Measurements from ENCODE around the gene ABR.

ABR gene

DNA sequence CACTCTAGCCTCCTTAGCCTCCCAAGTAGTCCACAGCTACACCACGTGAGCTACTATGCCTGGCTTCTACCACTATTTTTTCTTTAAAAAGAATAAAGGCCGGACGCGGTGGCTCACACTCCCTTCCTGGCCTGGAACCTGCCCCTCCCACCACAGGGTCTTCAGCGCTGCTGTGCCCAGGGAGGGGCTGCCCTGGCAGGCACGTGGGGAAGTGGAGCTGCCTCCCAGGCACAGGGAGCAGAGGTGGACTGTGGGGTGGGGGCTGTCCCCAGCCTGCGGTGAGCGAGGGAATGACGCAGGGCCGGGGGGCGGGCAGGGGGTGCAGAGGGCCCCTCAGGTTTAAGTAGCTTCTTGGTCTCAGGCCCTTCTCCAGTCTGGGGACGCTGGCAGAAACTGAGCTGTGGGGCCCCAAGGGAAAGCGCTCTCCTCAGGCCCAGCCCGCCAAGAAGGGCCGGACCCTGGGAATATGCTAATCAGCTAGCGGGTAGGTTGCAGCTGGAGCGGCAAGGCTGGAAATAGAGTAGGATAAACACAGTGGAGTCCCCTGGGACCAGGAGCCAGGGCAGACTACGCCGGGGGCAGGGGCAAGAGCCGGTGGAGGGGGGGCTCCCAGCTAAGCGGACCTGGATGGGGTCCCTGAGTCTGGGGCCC lies 136.1 kb downstream of the ABR start:
- H3K9me2 ChIP-seq (replicated peaks; ENCODE audit: low read depth, low read length), result no peaks in the 10 kb centered on the region
- H3K9me3 ChIP-seq (ENCODE audit: insufficient read depth, low read depth, low read length), result no peaks in the 10 kb centered on the region
- no peak overlapping the region for H3K4me3 ChIP-seq (ENCODE audit: low read length, poor library complexity, severe bottlenecking)
- no peak for TF ChIP-seq EZH2phosphoT487 (IDR thresholded peaks at IDR 0.05; ENCODE audit: borderline replicate concordance)
- TF ChIP-seq, protein P1, sequence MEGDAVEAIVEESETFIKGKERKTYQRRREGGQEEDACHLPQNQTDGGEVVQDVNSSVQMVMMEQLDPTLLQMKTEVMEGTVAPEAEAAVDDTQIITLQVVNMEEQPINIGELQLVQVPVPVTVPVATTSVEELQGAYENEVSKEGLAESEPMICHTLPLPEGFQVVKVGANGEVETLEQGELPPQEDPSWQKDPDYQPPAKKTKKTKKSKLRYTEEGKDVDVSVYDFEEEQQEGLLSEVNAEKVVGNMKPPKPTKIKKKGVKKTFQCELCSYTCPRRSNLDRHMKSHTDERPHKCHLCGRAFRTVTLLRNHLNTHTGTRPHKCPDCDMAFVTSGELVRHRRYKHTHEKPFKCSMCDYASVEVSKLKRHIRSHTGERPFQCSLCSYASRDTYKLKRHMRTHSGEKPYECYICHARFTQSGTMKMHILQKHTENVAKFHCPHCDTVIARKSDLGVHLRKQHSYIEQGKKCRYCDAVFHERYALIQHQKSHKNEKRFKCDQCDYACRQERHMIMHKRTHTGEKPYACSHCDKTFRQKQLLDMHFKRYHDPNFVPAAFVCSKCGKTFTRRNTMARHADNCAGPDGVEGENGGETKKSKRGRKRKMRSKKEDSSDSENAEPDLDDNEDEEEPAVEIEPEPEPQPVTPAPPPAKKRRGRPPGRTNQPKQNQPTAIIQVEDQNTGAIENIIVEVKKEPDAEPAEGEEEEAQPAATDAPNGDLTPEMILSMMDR (conservative IDR thresholded peaks at IDR 0.05; ENCODE audit: low read length), result no peak
- H3K4me2 ChIP-seq (ENCODE audit: low read depth, low read length, poor library complexity, severe bottlenecking), result no peak overlapping the region
- H3F3A ChIP-seq (ENCODE audit: low read depth), result no peaks in the 10 kb centered on the region
- no peaks in the 10 kb centered on the region for H4K20me1 ChIP-seq (ENCODE audit: insufficient read depth, low read length, poor library complexity, severe bottlenecking)
- H3K4me1 ChIP-seq (ENCODE audit: insufficient read depth, low read length, poor library complexity, severe bottlenecking), result peaks cover 10% of the 10 kb centered on the region
- no peaks in the 10 kb centered on the region for H3K79me2 ChIP-seq (ENCODE audit: insufficient read depth, low read length)
- H3K9ac ChIP-seq (ENCODE audit: low read depth, low read length, poor library complexity, severe bottlenecking), result no peak overlapping the region
- H3K36me3 ChIP-seq (ENCODE audit: insufficient read depth, low read length), result no peaks in the 10 kb centered on the region
- H3K27me3 ChIP-seq (ENCODE audit: insufficient read depth, low read length, poor library complexity, severe bottlenecking), result no peaks in the 10 kb centered on the region
- no peak overlapping the region for H2AFZ ChIP-seq (ENCODE audit: low read length)

DNA sequence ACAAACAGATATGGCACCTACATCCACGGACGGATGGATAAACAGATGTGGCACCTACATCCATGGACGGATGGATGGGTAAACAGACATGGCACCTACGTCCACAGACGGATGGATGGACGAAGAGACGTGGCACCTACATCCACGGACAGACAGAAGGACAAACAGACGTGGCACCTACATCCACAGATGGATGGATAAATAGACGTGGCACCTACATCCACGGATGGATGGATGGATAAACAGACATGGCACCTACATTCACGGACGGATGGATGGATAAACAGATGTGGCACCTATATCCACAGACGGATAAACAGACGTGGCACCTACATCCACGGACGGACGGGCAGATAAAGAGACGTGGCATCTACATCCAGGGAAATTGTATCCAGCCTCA lies 137.3 kb downstream of the ABR start:
- no peak for TF ChIP-seq EZH2phosphoT487 (IDR thresholded peaks at IDR 0.05; ENCODE audit: borderline replicate concordance)
- TF ChIP-seq, protein P1 (conservative IDR thresholded peaks at IDR 0.05; ENCODE audit: low read length), result no peak
- no peak overlapping the region for H3K4me2 ChIP-seq (ENCODE audit: low read depth, low read length, poor library complexity, severe bottlenecking)
- no peaks in the 10 kb centered on the region for H4K20me1 ChIP-seq (ENCODE audit: insufficient read depth, low read length, poor library complexity, severe bottlenecking)
- peaks cover 10% of the 10 kb centered on the region for H3K4me1 ChIP-seq (ENCODE audit: insufficient read depth, low read length, poor library complexity, severe bottlenecking)
- no peak overlapping the region for H2AFZ ChIP-seq (ENCODE audit: low read length)
- no peaks in the 10 kb centered on the region for H3K9me2 ChIP-seq (replicated peaks; ENCODE audit: low read depth, low read length)
- H3K36me3 ChIP-seq (ENCODE audit: insufficient read depth, low read length), result no peaks in the 10 kb centered on the region
- H3K27me3 ChIP-seq (ENCODE audit: insufficient read depth, low read length, poor library complexity, severe bottlenecking), result no peaks in the 10 kb centered on the region
- H3K9me3 ChIP-seq (ENCODE audit: insufficient read depth, low read depth, low read length), result no peaks in the 10 kb centered on the region
- H3K4me3 ChIP-seq (ENCODE audit: low read length, poor library complexity, severe bottlenecking), result no peak overlapping the region
- no peaks in the 10 kb centered on the region for H3F3A ChIP-seq (ENCODE audit: low read depth)
- H3K79me2 ChIP-seq (ENCODE audit: insufficient read depth, low read length), result no peaks in the 10 kb centered on the region
- no peak overlapping the region for H3K9ac ChIP-seq (ENCODE audit: low read depth, low read length, poor library complexity, severe bottlenecking)

DNA sequence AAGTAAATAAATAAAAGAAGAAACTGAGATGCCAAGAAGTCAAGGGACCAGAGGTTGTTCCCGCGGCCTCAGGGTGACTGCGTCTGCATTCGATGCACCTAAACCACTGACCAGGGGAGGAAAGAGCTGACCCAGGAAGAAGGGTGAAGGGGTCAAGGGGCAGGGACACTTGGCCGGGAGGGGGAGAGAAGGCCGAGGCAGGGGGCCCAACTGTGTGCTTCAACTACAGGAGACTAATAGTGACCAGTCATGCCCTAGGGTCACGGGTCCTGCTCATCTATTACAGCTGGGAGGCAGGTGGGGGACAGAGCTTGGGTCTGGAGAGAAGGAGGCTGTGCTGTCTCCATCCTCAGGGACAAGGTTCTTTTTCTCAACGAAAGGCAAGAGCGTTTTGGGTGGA lies 138.0 kb downstream of the ABR start:
- no peaks in the 10 kb centered on the region for H3K9me3 ChIP-seq (ENCODE audit: insufficient read depth, low read depth, low read length)
- no peak for TF ChIP-seq EZH2phosphoT487 (IDR thresholded peaks at IDR 0.05; ENCODE audit: borderline replicate concordance)
- TF ChIP-seq, protein P1 (conservative IDR thresholded peaks at IDR 0.05; ENCODE audit: low read length), result no peak
- H3K4me1 ChIP-seq (ENCODE audit: insufficient read depth, low read length, poor library complexity, severe bottlenecking), result peaks cover 10% of the 10 kb centered on the region
- H3K9ac ChIP-seq (ENCODE audit: low read depth, low read length, poor library complexity, severe bottlenecking), result no peak overlapping the region
- no peak overlapping the region for H2AFZ ChIP-seq (ENCODE audit: low read length)
- H3K27me3 ChIP-seq (ENCODE audit: insufficient read depth, low read length, poor library complexity, severe bottlenecking), result no peaks in the 10 kb centered on the region
- H3K79me2 ChIP-seq (ENCODE audit: insufficient read depth, low read length), result no peaks in the 10 kb centered on the region
- no peaks in the 10 kb centered on the region for H3K36me3 ChIP-seq (ENCODE audit: insufficient read depth, low read length)
- H3F3A ChIP-seq (ENCODE audit: low read depth), result no peaks in the 10 kb centered on the region
- H3K4me3 ChIP-seq (ENCODE audit: low read length, poor library complexity, severe bottlenecking), result no peak overlapping the region
- no peaks in the 10 kb centered on the region for H4K20me1 ChIP-seq (ENCODE audit: insufficient read depth, low read length, poor library complexity, severe bottlenecking)
- H3K9me2 ChIP-seq (replicated peaks; ENCODE audit: low read depth, low read length), result no peaks in the 10 kb centered on the region
- no peak overlapping the region for H3K4me2 ChIP-seq (ENCODE audit: low read depth, low read length, poor library complexity, severe bottlenecking)

All from Loucy (cell line).